Neural cell (in vitro differentiated cells): ENCODE results near the gene DNAH5. TPM values are rescaled to one million over a fixed set of nuclear protein-coding genes. Genes with fewer than 3 reads are reported as not detected.

Experiments
- H2AFZ ChIP-seq: fragments of 200-600, 300-800 bp; sonication (generic), shearing (Covaris generic); 2 replicates; pipeline ENCODE4 v1.6.0; 2014; ENCODE audit warnings: low read depth, mild to moderate bottlenecking, antibody characterized with exemption, low read length, moderate library complexity
- H3F3A ChIP-seq: fragments of 200-600 bp; shearing (Covaris generic); 2 replicates; pipeline ENCODE4 v1.6.1; 2016; ENCODE audit warnings: mild to moderate bottlenecking, moderate library complexity, mixed read lengths, antibody characterized with exemption, low read length; ENCODE audit not compliant: insufficient read depth, poor library complexity, severe bottlenecking
- H3K27ac ChIP-seq: fragments of 200-600, 300-800 bp; sonication (generic), shearing (Covaris generic); 2 replicates; pipeline ENCODE4 v1.5.1; 2014; ENCODE audit warnings: mild to moderate bottlenecking, low read length, moderate library complexity
- H3K27me3 ChIP-seq: fragments of 300-800, 200-600 bp; sonication (generic), shearing (Covaris generic); 2 replicates; pipeline ENCODE4 v1.6.0; 2014; ENCODE audit warnings: mild to moderate bottlenecking, low read depth, low read length, moderate library complexity; ENCODE audit not compliant: insufficient read depth
- H3K36me3 ChIP-seq: fragments of 300-800, 200-600 bp; sonication (generic), shearing (Covaris generic); 2 replicates; pipeline ENCODE4 v1.5.1; 2014; ENCODE audit warnings: mild to moderate bottlenecking, antibody characterized with exemption, low read length, moderate library complexity; ENCODE audit not compliant: insufficient read depth
- H3K4me2 ChIP-seq: fragments of 300-800, 200-600 bp; sonication (generic), shearing (Covaris generic); 2 replicates; pipeline ENCODE4 v1.6.0; 2014; ENCODE audit warnings: mild to moderate bottlenecking, low read length
- H3K4me3 ChIP-seq: fragments of 300-800, 200-600 bp; sonication (generic), shearing (Covaris generic); 2 replicates; pipeline ENCODE4 v1.5.1; 2014; ENCODE audit warnings: mild to moderate bottlenecking, low read length, moderate library complexity
- H3K79me2 ChIP-seq: fragments of 200-600 bp; shearing (Covaris generic); replicated peaks from 2 replicates; pipeline ENCODE4 v1.6.0; 2014; ENCODE audit warnings: mild to moderate bottlenecking, low read length, moderate library complexity; ENCODE audit not compliant: insufficient read depth
- H3K9ac ChIP-seq: fragments of 300-800, 200-600 bp; sonication (generic), shearing (Covaris generic); 2 replicates; pipeline ENCODE4 v1.6.1; 2016; ENCODE audit warnings: mild to moderate bottlenecking, low read length, mixed read lengths
- H3K9me2 ChIP-seq: fragments of 200-600 bp; shearing (Covaris generic); 2 replicates; pipeline ENCODE4 v1.6.1; 2016; ENCODE audit warnings: mild to moderate bottlenecking, low read length, mixed read lengths; ENCODE audit not compliant: insufficient read depth
- H3K9me3 ChIP-seq: fragments of 200-600, 300-800 bp; sonication (generic), shearing (Covaris generic); 2 replicates; pipeline ENCODE4 v1.6.1; 2016; ENCODE audit warnings: mild to moderate bottlenecking, mixed run types, low read length, moderate library complexity, mixed read lengths
- H4K20me1 ChIP-seq: fragments of 200-600 bp; shearing (Covaris generic); 2 replicates; pipeline ENCODE4 v1.6.1; 2016; ENCODE audit warnings: mild to moderate bottlenecking, mixed run types; ENCODE audit not compliant: insufficient read depth
- EP300 ChIP-seq: fragments of 450-650 bp; conservative IDR thresholded peaks from 2 replicates; pipeline ENCODE4 v1.6.1; 2014; ENCODE audit warnings: antibody characterized with exemption, mild to moderate bottlenecking, moderate library complexity; ENCODE audit not compliant: poor library complexity, severe bottlenecking
- EZH2 ChIP-seq: fragments of 200-600, 300-800 bp; shearing (Covaris generic), sonication (generic); IDR thresholded peaks from 2 replicates; pipeline ENCODE4 v1.6.1; 2014; ENCODE audit warnings: antibody characterized with exemption, low read length, borderline replicate concordance, mild to moderate bottlenecking; ENCODE audit not compliant: insufficient read depth, poor library complexity, severe bottlenecking
- MXI1 ChIP-seq: fragments of 450-650 bp; conservative IDR thresholded peaks from 2 replicates; pipeline ENCODE4 v1.6.1; 2014; ENCODE audit warnings: antibody characterized with exemption, mild to moderate bottlenecking; ENCODE audit not compliant: poor library complexity, severe bottlenecking
- POLR2AphosphoS5 ChIP-seq: IDR thresholded peaks from 2 replicates; pipeline ENCODE4 v1.6.1; 2012
- RAD21 ChIP-seq: fragments of 450-650 bp; conservative IDR thresholded peaks from 2 replicates; pipeline ENCODE4 v1.6.1; 2014; ENCODE audit warnings: antibody characterized with exemption, mild to moderate bottlenecking, moderate library complexity
- SMC3 ChIP-seq: fragments of 450-650 bp; conservative IDR thresholded peaks from 2 replicates; pipeline ENCODE4 v1.6.1; 2014; ENCODE audit warnings: antibody characterized with exemption, mild to moderate bottlenecking, moderate library complexity; ENCODE audit not compliant: poor library complexity
- TAF1 ChIP-seq: IDR thresholded peaks from 2 replicates; pipeline ENCODE4 v1.6.1; 2012; ENCODE audit warnings: low read depth
- polyA plus RNA-seq: library from polyadenylated mRNA; depleted of rRNA; stranded (reverse); fragments of >200 nt; gene quantifications from 2 replicates; pipeline ENCODE4 v1.2.3, GENCODE V29; 2014
- TF ChIP-seq, protein P1 (sequence below): IDR thresholded peaks from 2 replicates; pipeline ENCODE4 v1.6.1; 2012; ENCODE audit warnings: borderline replicate concordance
- TF ChIP-seq, protein P2 (sequence below): fragments of 450-650 bp; IDR thresholded peaks from 2 replicates; pipeline ENCODE4 v1.5.1; 2014; ENCODE audit warnings: antibody characterized with exemption, mild to moderate bottlenecking, moderate library complexity; ENCODE audit not compliant: poor library complexity, severe bottlenecking

Gene DNAH5
- polyA plus RNA-seq, 1 donor from 2014 or later = 12.8 TPM

DNA sequence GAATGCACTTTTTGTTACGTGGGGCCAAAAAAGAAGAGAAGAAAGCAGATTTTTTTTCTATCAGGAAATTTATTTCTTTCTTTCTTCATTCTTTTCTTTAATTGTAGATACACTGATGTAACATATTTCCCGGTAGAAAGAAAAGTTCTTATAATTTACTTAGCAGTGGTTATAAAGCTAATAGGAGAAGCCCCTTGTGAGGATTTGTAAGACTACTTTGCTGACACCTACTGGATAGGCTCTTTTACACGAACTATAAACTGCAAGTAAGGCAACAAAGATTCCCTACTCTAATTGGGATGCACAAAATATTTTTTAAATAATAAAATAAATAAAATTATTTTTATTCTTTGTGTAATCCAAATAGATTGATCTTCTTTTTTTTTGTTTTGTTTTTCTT lies 284.4 kb downstream of the DNAH5 start:
- no peak overlapping the region for H3K27ac ChIP-seq
- H3K4me3 ChIP-seq = no peak overlapping the region
- no peaks in the 10 kb centered on the region for H3K9me3 ChIP-seq
- H3K79me2 ChIP-seq = no peaks in the 10 kb centered on the region
- no peaks in the 10 kb centered on the region for H3F3A ChIP-seq
- H3K9ac ChIP-seq = no peak overlapping the region
- TF ChIP-seq EP300 = no peak
- TF ChIP-seq SMC3 = peak; percentile 68
- no peak for TF ChIP-seq EZH2
- TF ChIP-seq POLR2AphosphoS5 = no peak
- TF ChIP-seq, protein P1, sequence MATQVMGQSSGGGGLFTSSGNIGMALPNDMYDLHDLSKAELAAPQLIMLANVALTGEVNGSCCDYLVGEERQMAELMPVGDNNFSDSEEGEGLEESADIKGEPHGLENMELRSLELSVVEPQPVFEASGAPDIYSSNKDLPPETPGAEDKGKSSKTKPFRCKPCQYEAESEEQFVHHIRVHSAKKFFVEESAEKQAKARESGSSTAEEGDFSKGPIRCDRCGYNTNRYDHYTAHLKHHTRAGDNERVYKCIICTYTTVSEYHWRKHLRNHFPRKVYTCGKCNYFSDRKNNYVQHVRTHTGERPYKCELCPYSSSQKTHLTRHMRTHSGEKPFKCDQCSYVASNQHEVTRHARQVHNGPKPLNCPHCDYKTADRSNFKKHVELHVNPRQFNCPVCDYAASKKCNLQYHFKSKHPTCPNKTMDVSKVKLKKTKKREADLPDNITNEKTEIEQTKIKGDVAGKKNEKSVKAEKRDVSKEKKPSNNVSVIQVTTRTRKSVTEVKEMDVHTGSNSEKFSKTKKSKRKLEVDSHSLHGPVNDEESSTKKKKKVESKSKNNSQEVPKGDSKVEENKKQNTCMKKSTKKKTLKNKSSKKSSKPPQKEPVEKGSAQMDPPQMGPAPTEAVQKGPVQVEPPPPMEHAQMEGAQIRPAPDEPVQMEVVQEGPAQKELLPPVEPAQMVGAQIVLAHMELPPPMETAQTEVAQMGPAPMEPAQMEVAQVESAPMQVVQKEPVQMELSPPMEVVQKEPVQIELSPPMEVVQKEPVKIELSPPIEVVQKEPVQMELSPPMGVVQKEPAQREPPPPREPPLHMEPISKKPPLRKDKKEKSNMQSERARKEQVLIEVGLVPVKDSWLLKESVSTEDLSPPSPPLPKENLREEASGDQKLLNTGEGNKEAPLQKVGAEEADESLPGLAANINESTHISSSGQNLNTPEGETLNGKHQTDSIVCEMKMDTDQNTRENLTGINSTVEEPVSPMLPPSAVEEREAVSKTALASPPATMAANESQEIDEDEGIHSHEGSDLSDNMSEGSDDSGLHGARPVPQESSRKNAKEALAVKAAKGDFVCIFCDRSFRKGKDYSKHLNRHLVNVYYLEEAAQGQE = no peak
- no peak for TF ChIP-seq MXI1
- no peak for TF ChIP-seq TAF1
- TF ChIP-seq RAD21 = peak; percentile 76
- TF ChIP-seq, protein P2, sequence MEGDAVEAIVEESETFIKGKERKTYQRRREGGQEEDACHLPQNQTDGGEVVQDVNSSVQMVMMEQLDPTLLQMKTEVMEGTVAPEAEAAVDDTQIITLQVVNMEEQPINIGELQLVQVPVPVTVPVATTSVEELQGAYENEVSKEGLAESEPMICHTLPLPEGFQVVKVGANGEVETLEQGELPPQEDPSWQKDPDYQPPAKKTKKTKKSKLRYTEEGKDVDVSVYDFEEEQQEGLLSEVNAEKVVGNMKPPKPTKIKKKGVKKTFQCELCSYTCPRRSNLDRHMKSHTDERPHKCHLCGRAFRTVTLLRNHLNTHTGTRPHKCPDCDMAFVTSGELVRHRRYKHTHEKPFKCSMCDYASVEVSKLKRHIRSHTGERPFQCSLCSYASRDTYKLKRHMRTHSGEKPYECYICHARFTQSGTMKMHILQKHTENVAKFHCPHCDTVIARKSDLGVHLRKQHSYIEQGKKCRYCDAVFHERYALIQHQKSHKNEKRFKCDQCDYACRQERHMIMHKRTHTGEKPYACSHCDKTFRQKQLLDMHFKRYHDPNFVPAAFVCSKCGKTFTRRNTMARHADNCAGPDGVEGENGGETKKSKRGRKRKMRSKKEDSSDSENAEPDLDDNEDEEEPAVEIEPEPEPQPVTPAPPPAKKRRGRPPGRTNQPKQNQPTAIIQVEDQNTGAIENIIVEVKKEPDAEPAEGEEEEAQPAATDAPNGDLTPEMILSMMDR = peak; percentile 63
- H4K20me1 ChIP-seq = no peaks in the 10 kb centered on the region
- H3K4me2 ChIP-seq = no peak overlapping the region
- no peak overlapping the region for H2AFZ ChIP-seq
- H3K27me3 ChIP-seq = no peaks in the 10 kb centered on the region
- H3K36me3 ChIP-seq = no peaks in the 10 kb centered on the region
- no peaks in the 10 kb centered on the region for H3K9me2 ChIP-seq

DNA sequence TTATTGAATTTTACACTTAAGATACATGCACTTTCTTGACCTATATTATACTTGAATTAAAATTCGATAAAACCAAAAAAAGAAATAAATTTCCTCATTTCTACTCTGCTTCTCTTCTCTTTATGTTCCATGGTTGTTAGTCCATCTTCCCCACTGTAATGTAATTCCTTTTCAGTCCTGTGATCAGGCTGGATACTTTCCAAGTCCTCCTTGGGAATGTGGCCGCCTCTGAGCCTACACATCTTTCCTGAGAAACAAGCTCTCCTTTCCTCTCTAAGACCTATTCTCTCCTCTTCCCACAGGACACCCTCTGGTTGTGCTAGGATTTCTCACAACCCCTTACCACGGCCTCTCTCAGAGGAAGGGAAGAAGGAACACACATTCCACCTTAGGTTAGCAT lies 285.1 kb downstream of the DNAH5 start:
- no peak overlapping the region for H3K4me3 ChIP-seq
- no peak for TF ChIP-seq SMC3
- TF ChIP-seq RAD21 = no peak
- no peak for TF ChIP-seq POLR2AphosphoS5
- TF ChIP-seq EP300 = no peak
- no peak for TF ChIP-seq EZH2
- TF ChIP-seq MXI1 = no peak
- TF ChIP-seq, protein P2 = no peak
- TF ChIP-seq, protein P1 = no peak
- TF ChIP-seq TAF1 = no peak
- H3K27me3 ChIP-seq = no peaks in the 10 kb centered on the region
- H3K9ac ChIP-seq = no peak overlapping the region
- H4K20me1 ChIP-seq = no peaks in the 10 kb centered on the region
- H3K27ac ChIP-seq = no peak overlapping the region
- H3K9me3 ChIP-seq = no peaks in the 10 kb centered on the region
- H3K36me3 ChIP-seq = no peaks in the 10 kb centered on the region
- H3K9me2 ChIP-seq = no peaks in the 10 kb centered on the region
- H2AFZ ChIP-seq = no peak overlapping the region
- no peaks in the 10 kb centered on the region for H3K79me2 ChIP-seq
- H3F3A ChIP-seq = no peaks in the 10 kb centered on the region
- no peak overlapping the region for H3K4me2 ChIP-seq
